Loucy (cell line): ENCODE data around the gene ICAM4.

Experiments used
- CTCF ChIP-seq: fragments of 200-600 bp; sonication (generic); conservative IDR thresholded peaks from 2 replicates; pipeline ENCODE4 v1.5.1; 2014; ENCODE audit warnings: mild to moderate bottlenecking, antibody characterized with exemption, low read length
- EZH2phosphoT487 ChIP-seq: fragments of 200-600 bp; IDR thresholded peaks from 2 replicates; pipeline ENCODE4 v1.6.1; 2018; ENCODE audit warnings: antibody characterized with exemption, mild to moderate bottlenecking, moderate library complexity, borderline replicate concordance

GRCh38 chr19:10295305-10295846 is 8.6 kb downstream of the ICAM4 start:
- TF ChIP-seq EZH2phosphoT487, result no peak
- TF ChIP-seq CTCF, result no peak
